Stimulated activated CD8-positive, alpha-beta memory T cell treated with anti-CD3 and anti-CD28 coated beads, Interleukin-7, amount 100 ng/mL, for 24 hours (primary cell): ENCODE data around the gene APOD.
"Not testable (repeated sequence)": the region's sequence is repeated elsewhere in the genome, so short reads cannot be mapped to it uniquely, and the experiment has no call there.

Experiments
- DNase-seq: peaks from one replicate; pipeline ENCODE4 v3.0.0-alpha.2; 2020; ENCODE audit warnings: low read depth

APOD gene

GRCh38 chr3:195617784-195618659, 34.3 kb upstream of the APOD start:
- DNase-seq, result not testable (repeated sequence)

GRCh38 chr3:195617134-195617533, 33.4 kb upstream of the APOD start:
- DNase-seq, result not testable (repeated sequence)

GRCh38 chr3:195616681-195617080, 32.9 kb upstream of the APOD start:
- DNase-seq, result no peak

GRCh38 chr3:195615952-195616537, 32.3 kb upstream of the APOD start:
- not testable (repeated sequence) for DNase-seq

GRCh38 chr3:195614672-195615504, 31.1 kb upstream of the APOD start:
- DNase-seq, result not testable (repeated sequence)

DNA sequence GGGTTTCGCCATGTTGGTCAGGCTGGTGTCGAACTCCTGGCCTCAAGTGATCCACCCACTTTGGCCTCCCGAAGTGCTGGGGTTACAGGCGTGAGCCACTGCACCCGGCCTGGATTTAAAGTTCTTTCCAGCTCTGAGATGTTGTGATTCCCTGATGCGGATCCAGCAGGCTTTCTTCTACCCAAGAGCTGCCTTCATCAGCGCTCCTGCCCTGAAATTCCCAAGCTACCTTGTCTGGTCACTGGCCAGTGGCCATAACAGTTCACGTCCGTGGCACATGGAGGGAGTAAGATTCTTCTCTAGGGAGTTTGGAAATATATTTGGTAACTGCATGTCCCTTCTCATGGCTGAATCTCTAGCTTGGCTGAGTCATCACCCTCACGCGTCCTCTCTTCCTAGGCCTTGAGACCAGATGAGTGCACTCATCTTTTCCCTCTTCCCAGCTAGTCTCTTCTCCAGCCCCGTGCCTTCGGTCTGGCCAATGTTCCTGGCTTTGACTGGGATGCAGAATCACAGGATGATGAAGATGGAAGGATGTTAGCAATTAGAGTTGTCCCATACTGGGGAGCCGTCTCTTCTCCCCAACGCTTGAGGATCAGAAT, 29.8 kb upstream of the APOD start:
- no peak for DNase-seq

DNA sequence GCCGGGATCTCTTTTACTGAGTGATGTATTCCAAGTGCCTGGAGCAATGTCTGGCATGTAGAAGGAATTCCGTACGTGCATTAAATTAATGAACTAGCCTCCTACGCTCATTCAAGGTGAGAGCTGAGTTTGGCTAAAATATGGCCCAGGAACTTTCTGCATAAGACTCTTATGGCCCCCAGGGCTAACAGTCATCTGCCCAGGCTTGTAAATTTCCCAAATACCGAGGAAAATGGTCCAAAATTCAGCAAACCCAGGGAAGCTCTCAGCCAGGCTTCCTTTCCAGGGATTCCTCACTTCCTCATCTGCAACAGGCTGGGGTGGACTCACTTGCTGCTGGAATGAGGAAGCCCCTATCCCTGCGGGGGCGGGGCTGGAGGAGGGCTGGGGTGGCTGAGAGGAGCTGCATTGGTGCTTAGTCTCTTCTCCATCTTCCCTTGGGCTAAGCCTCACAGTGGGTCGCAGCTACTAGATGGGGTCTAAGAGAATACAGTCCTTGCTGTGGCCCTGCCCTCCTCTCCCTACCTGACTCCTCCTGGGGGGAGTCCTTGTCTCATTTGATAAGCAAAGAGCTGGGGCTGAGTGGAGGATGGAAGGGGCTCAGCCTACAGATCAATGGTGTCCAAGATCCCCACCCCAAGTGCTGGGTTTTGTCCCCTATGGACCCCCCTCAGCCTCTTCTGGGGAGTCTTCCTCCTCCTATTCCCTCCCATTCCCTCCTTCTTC, 28.5 kb upstream of the APOD start:
- no peak for DNase-seq

- no peak for DNase-seq
These were observed 25.5 kb upstream of the APOD start for GRCh38 chr3:195609229-195609628.

DNA sequence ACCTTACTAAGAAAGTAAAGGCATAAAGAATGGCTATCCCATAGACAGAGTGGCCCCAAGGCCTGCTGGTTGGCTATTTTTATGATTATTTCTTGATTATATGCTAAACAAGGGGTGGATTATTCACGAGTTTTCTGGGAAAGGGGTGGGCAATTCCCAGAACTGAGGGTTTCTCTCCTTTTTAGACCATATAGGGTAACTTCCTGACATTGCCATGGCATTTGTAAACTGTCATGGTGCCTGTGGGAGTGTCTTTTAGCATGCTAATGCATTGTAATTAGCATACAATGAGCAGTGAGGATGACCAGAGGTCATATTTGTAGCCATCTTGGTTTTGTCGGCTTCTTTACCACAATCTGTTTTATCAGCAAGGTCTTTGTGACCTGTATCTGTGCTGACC, 18.0 kb upstream of the APOD start:
- not testable (repeated sequence) for DNase-seq

GRCh38 chr3:195601382-195601781, 17.6 kb upstream of the APOD start:
- DNase-seq, result no peak

GRCh38 chr3:195599926-195600325, 16.2 kb upstream of the APOD start:
- DNase-seq, result not testable (repeated sequence)

DNA sequence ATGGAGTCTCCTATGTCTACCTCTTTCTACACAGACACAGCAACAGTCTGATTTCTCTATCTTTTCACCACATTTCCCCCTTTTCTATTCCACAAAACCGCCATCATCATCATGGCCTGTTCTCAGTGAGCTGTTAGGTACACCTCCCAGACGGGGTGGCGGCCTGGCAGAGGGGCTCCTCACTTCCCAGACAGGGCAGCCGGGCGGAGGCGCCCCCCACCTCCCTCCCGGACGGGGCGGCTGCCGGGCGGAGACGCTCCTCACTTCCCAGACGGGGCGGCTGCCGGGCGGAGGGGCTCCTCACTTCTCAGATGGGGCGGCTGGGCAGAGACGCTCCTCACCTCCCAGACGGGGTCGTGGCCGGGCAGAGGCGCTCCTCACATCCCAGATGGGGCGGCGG, 15.8 kb upstream of the APOD start:
- not testable (repeated sequence) for DNase-seq

- no peak for DNase-seq
These were observed 14.1 kb upstream of the APOD start for GRCh38 chr3:195597848-195598247.

DNA sequence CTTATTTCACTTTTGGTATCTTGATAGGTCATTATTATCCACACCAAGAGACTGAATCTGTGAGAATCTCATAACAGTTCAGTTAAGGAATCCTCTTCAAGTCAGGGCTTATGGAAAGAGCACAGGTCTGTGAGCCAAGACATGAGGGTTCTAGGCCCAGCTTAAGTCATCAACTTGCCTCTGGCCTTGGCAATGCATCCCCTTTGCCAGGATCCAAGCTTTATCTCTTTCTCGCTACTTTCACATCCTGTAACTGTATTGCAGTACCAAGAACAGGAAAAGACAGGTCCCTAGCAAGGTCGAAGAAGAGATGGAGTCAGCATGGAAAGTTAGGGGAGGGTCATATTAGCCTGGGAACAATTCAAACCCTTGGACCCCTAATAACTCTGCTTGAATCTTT, 13.5 kb upstream of the APOD start:
- DNase-seq, result no peak

GRCh38 chr3:195596765-195597171, 13.0 kb upstream of the APOD start:
- no peak for DNase-seq

GRCh38 chr3:195595785-195596531, 12.2 kb upstream of the APOD start:
- no peak for DNase-seq

GRCh38 chr3:195591852-195592251, 8.1 kb upstream of the APOD start:
- DNase-seq, result no peak

GRCh38 chr3:195591220-195591619, 7.5 kb upstream of the APOD start:
- no peak for DNase-seq

GRCh38 chr3:195590381-195590780, 6.6 kb upstream of the APOD start:
- not testable (repeated sequence) for DNase-seq

DNA sequence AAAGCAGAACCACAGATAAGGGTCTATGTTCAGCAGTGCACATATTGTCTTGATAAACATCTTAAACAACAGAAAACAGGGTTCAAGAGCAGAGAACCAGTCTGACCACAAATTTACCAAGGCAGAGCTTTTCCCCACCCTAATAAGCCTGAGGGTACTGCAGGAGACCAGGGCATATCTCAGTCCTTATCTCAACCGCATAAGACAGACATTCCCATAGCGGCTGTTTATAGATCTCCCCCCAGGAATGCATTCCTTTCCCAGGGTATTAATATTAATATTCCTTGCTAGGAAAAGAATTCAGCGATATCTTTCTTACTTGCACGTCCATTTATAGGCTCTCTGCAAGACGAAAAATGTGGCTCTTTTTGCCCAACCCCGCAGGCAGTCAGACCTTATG, 6.1 kb upstream of the APOD start:
- not testable (repeated sequence) for DNase-seq

- no peak for DNase-seq
These were observed 4.1 kb upstream of the APOD start for GRCh38 chr3:195587824-195588223.
